Medulla oblongata (tissue), 1 donor: ENCODE measurements around the gene VARS1.
"Not testable (repeated sequence)": the region's sequence is repeated elsewhere in the genome, so short reads cannot be mapped to it uniquely, and the experiment has no call there.

Experiments
- DNase-seq: peaks from one replicate; pipeline ENCODE4 v3.0.0-alpha.2; 2015; ENCODE audit errors: extremely low spot score

VARS1 gene

DNA sequence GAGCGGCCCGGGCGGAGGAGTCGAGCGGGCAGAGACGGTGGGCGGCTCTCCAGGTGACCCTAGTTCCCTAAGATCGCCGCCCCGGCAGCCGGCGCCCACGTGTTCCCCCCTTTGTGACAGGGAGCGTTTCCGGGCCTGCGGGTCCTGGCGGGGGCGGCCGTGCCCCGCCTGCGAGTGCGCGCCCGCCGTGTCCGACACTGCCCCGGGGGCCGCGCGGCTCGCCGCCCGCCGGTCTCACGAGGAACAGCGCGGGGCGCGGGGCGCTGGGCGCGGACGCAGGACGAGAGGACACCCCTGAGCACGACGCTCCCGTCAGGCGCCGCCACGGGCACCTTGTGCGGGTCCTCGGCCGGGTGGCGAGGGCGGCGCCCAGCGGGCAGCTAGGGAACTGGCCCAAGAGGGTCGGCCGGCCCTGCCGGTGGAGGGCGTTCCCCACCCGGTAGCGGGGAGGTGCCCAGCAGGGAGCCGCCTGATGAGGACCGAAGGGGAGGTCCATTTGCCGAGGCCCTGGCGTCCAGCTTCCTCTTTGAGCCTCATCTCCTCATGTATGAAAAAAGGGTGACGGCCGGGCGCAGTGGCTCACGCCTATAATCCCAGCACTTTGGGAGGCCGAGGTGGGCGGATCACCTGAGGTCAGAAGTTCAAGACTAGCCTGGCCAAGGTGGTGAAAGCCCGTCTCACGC, at the start of gene VARS1:
VARS1 (minus strand) TSS at position 137 of the 683 bp plus-strand sequence. CDS start 535 bp downstream, outside the sequence.
- DNase-seq = peak; percentile 92

DNA sequence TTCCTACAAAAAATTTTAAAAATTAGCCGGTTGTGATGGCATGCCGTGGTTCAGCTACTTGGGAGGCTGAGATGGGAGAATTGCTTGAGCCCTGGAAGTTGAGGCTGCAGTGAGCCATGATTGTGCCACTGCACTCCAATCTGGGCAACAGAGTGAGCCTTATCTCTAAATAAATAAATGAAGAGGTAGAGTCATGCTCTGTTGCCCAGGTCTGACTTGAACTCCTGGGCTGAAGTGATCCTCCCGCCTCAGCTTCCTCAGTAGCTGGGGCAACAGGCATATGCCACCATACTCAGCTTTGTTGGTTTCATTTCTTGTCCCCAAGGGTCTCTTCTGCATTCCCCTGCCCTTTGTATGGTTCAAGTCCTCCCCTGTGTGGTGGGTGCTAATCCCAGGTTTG, 49.0 kb upstream of the VARS1 start:
- no peak for DNase-seq

GRCh38 chr6:31842053-31842452, 46.5 kb upstream of the VARS1 start:
- DNase-seq = no peak

GRCh38 chr6:31839779-31840126, 44.2 kb upstream of the VARS1 start:
- DNase-seq = not testable (repeated sequence)

DNA sequence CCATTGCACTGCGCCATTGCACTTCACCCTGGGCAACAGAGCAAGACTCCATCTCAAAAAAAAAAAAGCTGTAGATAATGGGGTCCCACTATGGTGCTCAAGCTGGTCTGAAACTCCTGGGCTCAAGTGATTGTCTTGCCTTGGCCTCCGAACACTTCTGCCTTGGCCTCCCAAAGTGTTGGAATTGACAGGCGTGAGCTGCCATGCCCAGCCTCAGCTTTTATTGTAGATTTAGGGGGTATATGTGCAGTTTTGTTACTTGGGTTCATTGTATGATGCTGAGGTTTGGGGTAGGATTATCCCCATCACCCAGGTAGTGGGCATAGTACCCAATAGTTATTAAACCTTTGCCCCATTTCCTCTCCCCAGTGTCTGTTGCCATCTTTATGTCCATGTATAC, 43.4 kb upstream of the VARS1 start:
- no peak for DNase-seq

- DNase-seq = not testable (repeated sequence)
Observed at GRCh38 chr6:31838114-31838553, 42.6 kb upstream of the VARS1 start.

DNA sequence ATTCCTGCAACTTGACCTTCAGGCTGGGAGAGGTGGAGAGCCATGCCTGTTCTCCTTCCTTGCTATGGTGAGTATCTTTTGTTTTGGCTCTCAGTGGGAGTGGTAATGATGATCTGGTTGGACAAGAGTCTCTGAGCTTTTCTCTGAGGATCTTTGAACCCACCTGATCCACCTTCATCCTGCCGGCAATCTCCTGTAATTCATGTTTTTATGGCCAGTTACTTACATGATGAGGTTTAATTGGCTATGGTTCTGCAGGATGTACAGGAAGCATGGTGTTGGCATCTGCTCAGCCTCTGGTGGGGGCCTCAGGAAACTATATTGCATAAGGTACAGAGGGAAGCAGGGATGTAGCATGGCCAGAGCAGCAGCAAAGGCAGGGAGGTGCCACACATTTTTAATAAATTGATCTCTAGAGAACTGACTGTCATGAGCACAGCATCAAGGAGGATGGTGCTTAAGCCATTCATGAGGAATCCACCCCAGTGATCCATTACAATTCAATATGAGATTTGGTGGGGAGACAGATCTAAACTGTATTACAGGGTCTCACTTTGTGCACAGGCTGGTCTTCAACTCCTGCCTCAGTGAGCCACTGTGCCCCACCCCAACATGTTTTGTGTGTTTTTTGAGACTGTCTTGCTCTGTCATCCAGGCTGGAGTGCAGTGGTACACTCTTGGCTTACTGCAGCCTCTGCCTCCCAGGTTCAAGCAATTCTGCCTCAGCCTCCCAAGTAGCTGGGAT, 42.0 kb upstream of the VARS1 start:
- no peak for DNase-seq

DNA sequence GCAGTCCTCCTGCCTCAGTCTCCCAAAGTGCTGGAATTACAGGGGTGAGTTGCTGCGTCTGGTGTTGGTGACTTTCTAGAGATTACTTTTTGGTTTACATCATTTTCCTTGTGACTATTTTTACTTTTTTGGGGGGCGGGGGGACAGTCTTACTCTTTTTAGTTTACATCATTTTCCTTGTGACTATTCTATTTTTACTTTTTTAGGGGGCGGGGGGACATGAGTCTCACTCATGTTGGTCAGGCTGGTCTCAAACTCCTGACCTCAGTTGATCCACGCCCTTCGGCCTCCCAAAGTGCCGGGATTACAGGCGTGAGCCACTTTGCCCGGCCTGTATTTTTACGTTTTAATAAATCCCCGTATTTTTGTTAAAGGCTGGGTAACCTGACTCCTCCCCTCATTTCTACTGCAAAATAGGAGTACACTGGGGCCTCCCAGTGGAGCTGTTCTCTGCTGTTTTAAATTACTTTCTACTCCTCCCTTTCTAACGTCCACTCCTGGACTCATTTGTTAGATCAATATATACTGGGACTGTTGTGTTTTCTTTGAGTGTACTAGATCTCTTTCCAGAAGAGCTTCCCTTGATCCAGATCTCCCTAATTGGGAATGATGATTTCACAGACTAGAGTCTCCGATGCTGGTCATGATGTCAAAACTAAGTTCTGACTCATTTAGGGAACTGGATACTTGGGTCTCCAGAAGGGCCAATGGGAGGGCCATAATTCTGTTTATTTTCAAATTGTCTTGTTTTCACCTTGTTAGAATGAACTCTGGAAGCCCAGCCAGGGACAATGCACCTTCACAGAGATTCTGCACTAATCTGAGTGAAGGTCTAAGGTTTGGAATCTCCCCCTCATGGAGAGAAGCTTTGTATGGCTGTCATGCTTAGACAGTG, 41.2 kb upstream of the VARS1 start:
- no peak for DNase-seq

DNA sequence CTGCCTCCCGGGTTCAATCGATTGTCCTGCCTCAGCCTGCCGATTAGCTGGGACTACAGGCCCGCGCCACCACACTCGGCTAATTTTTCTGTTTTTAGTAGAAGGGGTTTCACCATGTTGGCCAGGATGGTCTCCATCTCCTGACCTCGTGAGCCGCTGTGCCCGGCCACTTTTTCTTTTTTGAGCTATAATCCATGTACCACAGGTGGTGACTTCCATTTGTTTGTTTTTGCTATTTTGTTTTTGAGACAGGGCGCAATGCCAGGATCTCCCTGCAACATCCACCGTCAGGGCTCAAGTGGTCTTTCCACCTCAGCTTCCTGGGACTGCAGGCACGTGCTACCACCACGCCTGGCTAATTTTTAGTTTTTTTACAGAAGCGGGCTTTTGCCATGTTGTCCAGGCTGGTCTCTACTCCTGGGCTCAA, 40.5 kb upstream of the VARS1 start:
- DNase-seq = no peak

- peak; percentile 93 for DNase-seq
Observed at GRCh38 chr6:31834367-31835250, 39.1 kb upstream of the VARS1 start.

- peak; percentile 58 for DNase-seq
Observed at GRCh38 chr6:31831350-31832215, 36.0 kb upstream of the VARS1 start.

GRCh38 chr6:31830886-31831335, 35.4 kb upstream of the VARS1 start:
- DNase-seq = peak; percentile 80

GRCh38 chr6:31829633-31830283, 34.2 kb upstream of the VARS1 start:
- DNase-seq = peak; percentile 84

DNA sequence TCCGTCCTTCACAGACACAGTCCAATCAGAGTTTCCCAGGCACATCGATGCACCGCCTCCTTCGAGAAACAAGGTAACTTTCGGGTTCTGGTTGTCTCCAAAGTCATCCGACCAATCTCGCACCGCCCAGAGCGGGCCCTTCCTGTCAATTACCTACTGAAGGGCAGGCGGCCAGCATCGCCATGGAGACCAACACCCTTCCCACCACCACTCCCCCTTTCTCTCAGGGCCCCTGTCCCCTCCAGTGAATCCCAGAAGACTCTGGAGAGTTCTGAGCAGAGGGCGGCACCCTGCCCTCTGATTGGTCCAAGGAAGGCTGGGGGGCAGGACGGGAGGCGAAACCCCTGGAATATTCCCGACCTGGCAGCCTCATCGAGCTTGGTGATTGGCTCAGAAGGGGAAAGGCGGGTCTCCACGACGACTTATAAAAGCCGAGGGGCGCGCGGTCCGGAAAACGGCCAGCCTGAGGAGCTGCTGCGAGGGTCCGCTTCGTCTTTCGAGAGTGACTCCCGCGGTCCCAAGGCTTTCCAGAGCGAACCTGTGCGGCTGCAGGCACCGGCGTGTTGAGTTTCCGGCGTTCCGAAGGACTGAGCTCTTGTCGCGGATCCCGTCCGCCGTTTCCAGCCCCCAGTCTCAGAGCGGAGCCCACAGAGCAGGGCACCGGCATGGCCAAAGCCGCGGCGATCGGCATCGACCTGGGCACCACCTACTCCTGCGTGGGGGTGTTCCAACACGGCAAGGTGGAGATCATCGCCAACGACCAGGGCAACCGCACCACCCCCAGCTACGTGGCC, 31.9 kb upstream of the VARS1 start, which contains the start of gene HSPA1B:
HSPA1B (plus strand) TSS at position 453 of the 794 bp plus-strand sequence; CDS start at position 666, 213 bp downstream.
- DNase-seq = peak; percentile 99

DNA sequence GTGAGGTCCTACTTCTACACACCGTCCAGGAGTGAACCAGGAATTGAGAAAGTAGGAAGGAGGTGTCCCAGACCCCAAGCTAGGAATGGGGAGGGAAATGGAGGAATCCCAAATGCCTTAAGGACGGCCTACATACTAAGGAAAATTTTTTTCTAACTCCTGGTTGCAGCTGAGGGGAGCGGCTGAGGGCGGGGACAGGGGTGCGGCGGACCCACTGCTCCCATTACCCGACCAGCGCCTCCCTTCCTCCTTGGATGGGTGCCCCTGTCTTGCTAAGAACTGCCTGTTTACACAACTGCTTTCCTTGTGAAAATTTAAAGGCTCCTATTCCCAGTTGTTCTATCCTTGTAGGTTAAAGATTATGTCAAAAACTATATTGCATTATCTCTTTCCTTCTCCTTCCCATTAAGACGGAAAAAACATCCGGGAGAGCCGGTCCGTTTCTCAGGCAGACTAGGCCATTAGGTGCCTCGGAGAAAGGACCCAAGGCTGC, 31.3 kb upstream of the VARS1 start:
- no peak for DNase-seq

DNA sequence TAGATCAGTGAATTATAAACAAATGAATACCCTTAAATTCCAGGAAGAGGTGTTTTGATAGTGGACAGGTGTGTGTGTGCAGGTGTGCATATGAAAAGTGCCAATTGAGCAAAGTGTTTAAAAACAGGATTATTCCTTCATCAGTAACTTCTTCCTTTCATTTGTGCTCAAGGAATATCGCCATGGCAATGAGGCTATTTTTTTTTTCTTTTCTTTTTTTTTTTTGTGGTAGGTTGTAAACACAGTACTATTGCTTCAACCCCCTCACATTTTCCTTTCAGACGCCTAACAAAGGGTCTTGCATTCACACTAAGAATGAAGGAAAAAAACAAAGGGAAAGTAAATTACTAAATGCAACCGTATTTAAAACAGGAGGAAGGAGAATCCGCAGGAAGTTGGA, 30.0 kb upstream of the VARS1 start:
- no peak for DNase-seq

GRCh38 chr6:31823592-31824196, 28.1 kb upstream of the VARS1 start:
- DNase-seq = peak; percentile 46
